Measurements from ENCODE around the gene PCDH9.

Gene PCDH9

GRCh38 chr13:67070306-67070705 is 159.8 kb downstream of the PCDH9 start:
- peak overlapping the region; percentile 57; the same call in 1 of the 2 replicates for H2AFZ ChIP-seq (ENCODE audit: low read length)

GRCh38 chr13:67069117-67069767 is 160.9 kb downstream of the PCDH9 start:
- no peaks in the 10 kb centered on the region for H3K36me3 ChIP-seq (ENCODE audit: insufficient read depth, low read length)
- TF ChIP-seq EZH2phosphoT487 (IDR thresholded peaks at IDR 0.05; ENCODE audit: borderline replicate concordance), result no peak
- TF ChIP-seq CTCF (conservative IDR thresholded peaks at IDR 0.05; ENCODE audit: low read length), result no peak
- H4K20me1 ChIP-seq (ENCODE audit: insufficient read depth, low read length, poor library complexity, severe bottlenecking), result no peaks in the 10 kb centered on the region
- H2AFZ ChIP-seq (ENCODE audit: low read length), result no peak overlapping the region; the same call in 1 of the 2 replicates
- H3F3A ChIP-seq (ENCODE audit: low read depth), result peaks cover 4% of the 10 kb centered on the region; the same call in 1 of the 2 replicates
- no peak overlapping the region for H3K4me3 ChIP-seq (ENCODE audit: low read length, poor library complexity, severe bottlenecking)
- H3K9me3 ChIP-seq (ENCODE audit: insufficient read depth, low read depth, low read length), result no peaks in the 10 kb centered on the region
- H3K9ac ChIP-seq (ENCODE audit: low read depth, low read length, poor library complexity, severe bottlenecking), result no peak overlapping the region
- H3K4me1 ChIP-seq (ENCODE audit: insufficient read depth, low read length, poor library complexity, severe bottlenecking), result peaks cover 26% of the 10 kb centered on the region
- no peaks in the 10 kb centered on the region for H3K27me3 ChIP-seq (ENCODE audit: insufficient read depth, low read length, poor library complexity, severe bottlenecking)
- H3K4me2 ChIP-seq (ENCODE audit: low read depth, low read length, poor library complexity, severe bottlenecking), result no peak overlapping the region
- H3K9me2 ChIP-seq (replicated peaks; ENCODE audit: low read depth, low read length), result no peaks in the 10 kb centered on the region
- no peaks in the 10 kb centered on the region for H3K79me2 ChIP-seq (ENCODE audit: insufficient read depth, low read length)

More at GRCh38 chr13:67070306-67070705, 159.8 kb downstream of the PCDH9 start:
- Histone ChIP-seq H3K36me3 (ENCODE audit: insufficient read depth, low read length) (no peaks in the 10 kb centered on the region), H3K27me3 (ENCODE audit: insufficient read depth, low read length, poor library complexity, severe bottlenecking) (no peaks in the 10 kb centered on the region), H3F3A (ENCODE audit: low read depth) (peaks cover 4% of the 10 kb centered on the region; the same call in 1 of the 2 replicates), H3K4me2 (ENCODE audit: low read depth, low read length, poor library complexity, severe bottlenecking) (no peak overlapping the region), H3K79me2 (ENCODE audit: insufficient read depth, low read length) (no peaks in the 10 kb centered on the region), H3K4me1 (ENCODE audit: insufficient read depth, low read length, poor library complexity, severe bottlenecking) (peaks cover 26% of the 10 kb centered on the region), H3K9ac (ENCODE audit: low read depth, low read length, poor library complexity, severe bottlenecking) (no peak overlapping the region), H3K9me3 (ENCODE audit: insufficient read depth, low read depth, low read length) (no peaks in the 10 kb centered on the region), H3K4me3 (ENCODE audit: low read length, poor library complexity, severe bottlenecking) (no peak overlapping the region), H3K9me2 (replicated peaks; ENCODE audit: low read depth, low read length) (no peaks in the 10 kb centered on the region), H4K20me1 (ENCODE audit: insufficient read depth, low read length, poor library complexity, severe bottlenecking) (no peaks in the 10 kb centered on the region)
- TF ChIP-seq EZH2phosphoT487 (IDR thresholded peaks at IDR 0.05; ENCODE audit: borderline replicate concordance) (no peak), CTCF (conservative IDR thresholded peaks at IDR 0.05; ENCODE audit: low read length) (no peak)

GRCh38 chr13:67064920-67065319 is 165.2 kb downstream of the PCDH9 start:
- TF ChIP-seq CTCF (conservative IDR thresholded peaks at IDR 0.05; ENCODE audit: low read length) (no peak), EZH2phosphoT487 (IDR thresholded peaks at IDR 0.05; ENCODE audit: borderline replicate concordance) (no peak)
- H3K36me3 ChIP-seq (ENCODE audit: insufficient read depth, low read length), result no peaks in the 10 kb centered on the region
- H4K20me1 ChIP-seq (ENCODE audit: insufficient read depth, low read length, poor library complexity, severe bottlenecking), result no peaks in the 10 kb centered on the region

More at GRCh38 chr13:67064920-67065319, 165.2 kb downstream of the PCDH9 start:
- H3K9me2 ChIP-seq (replicated peaks; ENCODE audit: low read depth, low read length), result no peaks in the 10 kb centered on the region
- no peaks in the 10 kb centered on the region for H3F3A ChIP-seq (ENCODE audit: low read depth)
- no peaks in the 10 kb centered on the region for H3K4me1 ChIP-seq (ENCODE audit: insufficient read depth, low read length, poor library complexity, severe bottlenecking)
- no peak overlapping the region for H3K4me2 ChIP-seq (ENCODE audit: low read depth, low read length, poor library complexity, severe bottlenecking)
- H3K27me3 ChIP-seq (ENCODE audit: insufficient read depth, low read length, poor library complexity, severe bottlenecking), result no peaks in the 10 kb centered on the region
- H3K9me3 ChIP-seq (ENCODE audit: insufficient read depth, low read depth, low read length), result no peaks in the 10 kb centered on the region
- H3K9ac ChIP-seq (ENCODE audit: low read depth, low read length, poor library complexity, severe bottlenecking), result no peak overlapping the region
- no peak overlapping the region for H2AFZ ChIP-seq (ENCODE audit: low read length)
- no peak overlapping the region for H3K4me3 ChIP-seq (ENCODE audit: low read length, poor library complexity, severe bottlenecking)
- no peaks in the 10 kb centered on the region for H3K79me2 ChIP-seq (ENCODE audit: insufficient read depth, low read length)

Measured in Loucy (cell line).